Hepatocyte (in vitro differentiated cells): ENCODE data around the gene MXD3. TPM values are rescaled to one million over a fixed set of nuclear protein-coding genes. Genes with fewer than 3 reads are reported as not detected.

ENCODE experiments used
- DNase-seq: peaks from one replicate; pipeline ENCODE4 v3.0.0-alpha.2; 2016; ENCODE audit warnings: low spot score
- H2AFZ ChIP-seq: fragments of 200-600 bp; sonication (generic); 2 replicates; pipeline ENCODE4 v1.6.0; 2016; ENCODE audit warnings: antibody characterized with exemption, mild to moderate bottlenecking
- H3K27ac ChIP-seq: fragments of 200-600 bp; sonication (generic); 2 replicates; pipeline ENCODE4 v1.5.1; 2016; ENCODE audit warnings: mild to moderate bottlenecking
- H3K27me3 ChIP-seq: fragments of 200-600 bp; sonication (generic); 2 replicates; pipeline ENCODE4 v1.6.1; 2016
- H3K36me3 ChIP-seq: fragments of 200-600 bp; sonication (generic); replicated peaks from 2 replicates; pipeline ENCODE4 v1.5.1; 2016; ENCODE audit warnings: low read depth; ENCODE audit not compliant: insufficient read depth
- H3K4me1 ChIP-seq: fragments of 200-600 bp; sonication (generic); 2 replicates; pipeline ENCODE4 v1.5.1; 2016; ENCODE audit warnings: mild to moderate bottlenecking, moderate library complexity; ENCODE audit not compliant: insufficient read depth
- H3K4me2 ChIP-seq: fragments of 200-600 bp; sonication (generic); 2 replicates; pipeline ENCODE4 v1.6.0; 2016
- H3K4me3 ChIP-seq: fragments of 200-600 bp; sonication (generic); 2 replicates; pipeline ENCODE4 v1.5.1; 2016; ENCODE audit warnings: mild to moderate bottlenecking
- H3K79me2 ChIP-seq: fragments of 200-600 bp; sonication (generic); 2 replicates; pipeline ENCODE4 v1.6.0; 2017; ENCODE audit warnings: mild to moderate bottlenecking
- H3K9me2 ChIP-seq: fragments of 200-600 bp; sonication (generic); replicated peaks from 2 replicates; pipeline ENCODE4 v1.6.0; 2017; ENCODE audit warnings: mild to moderate bottlenecking; ENCODE audit not compliant: insufficient read depth
- H3K9me3 ChIP-seq: fragments of 200-600 bp; sonication (generic); 2 replicates; pipeline ENCODE4 v1.5.1; 2016; ENCODE audit warnings: low read depth, mild to moderate bottlenecking
- H4K20me1 ChIP-seq: fragments of 200-600 bp; sonication (generic); 2 replicates; pipeline ENCODE4 v1.6.0; 2016; ENCODE audit warnings: mild to moderate bottlenecking; ENCODE audit not compliant: insufficient read depth, poor library complexity, severe bottlenecking
- EZH2 ChIP-seq: fragments of 200-600 bp; sonication (generic); IDR thresholded peaks from 2 replicates; pipeline ENCODE4 v1.6.1; 2016; ENCODE audit warnings: antibody characterized with exemption, mild to moderate bottlenecking, borderline replicate concordance
- EZH2phosphoT487 ChIP-seq: fragments of 200-600 bp; sonication (generic); IDR thresholded peaks from one replicate; pipeline ENCODE4 v1.6.1; 2018; ENCODE audit warnings: antibody characterized with exemption, mild to moderate bottlenecking, low read depth, moderate library complexity; ENCODE audit not compliant: unreplicated experiment, severe bottlenecking
- WGBS: methylation state at CpG from one replicate; pipeline ENCODE4 v1.1.6; 2016; ENCODE audit warnings: low lambda C conversion rate; ENCODE audit errors: missing lambda C conversion rate; 5-methylcytosine and 5-hydroxymethylcytosine counted together
- polyA plus RNA-seq: library from polyadenylated mRNA; unstranded; fragments of >200 nt; fragmentation: Nextera tagmentation; extraction: Ambion mirVana; gene quantifications from 2 replicates; pipeline ENCODE4 v1.2.1, GENCODE V29; 2016
- total RNA-seq: library from RNA; depleted of rRNA; stranded (reverse); fragments of >200 nt; gene quantifications from 2 replicates; pipeline ENCODE4 v1.2.3, GENCODE V29; 2014
- TF ChIP-seq, protein P1 (sequence below): fragments of 200-600 bp; sonication (generic); IDR thresholded peaks from 2 replicates; pipeline ENCODE4 v1.5.1; 2016; ENCODE audit warnings: antibody characterized with exemption, mild to moderate bottlenecking; ENCODE audit not compliant: poor library complexity

The MXD3 gene
- total and polyA plus RNA-seq, 2 experiments from 2014 or later, result 11.9 to 22.3 TPM

- H2AFZ ChIP-seq, result no peak overlapping the region
- no peaks in the 10 kb centered on the region for H3K9me2 ChIP-seq
- no peak overlapping the region for H3K27ac ChIP-seq
- no peak for DNase-seq
- H3K4me1 ChIP-seq, result peaks cover 13% of the 10 kb centered on the region
- H3K27me3 ChIP-seq, result no peaks in the 10 kb centered on the region
- peaks cover under 1% of the 10 kb centered on the region for H3K79me2 ChIP-seq
- TF ChIP-seq, protein P1, sequence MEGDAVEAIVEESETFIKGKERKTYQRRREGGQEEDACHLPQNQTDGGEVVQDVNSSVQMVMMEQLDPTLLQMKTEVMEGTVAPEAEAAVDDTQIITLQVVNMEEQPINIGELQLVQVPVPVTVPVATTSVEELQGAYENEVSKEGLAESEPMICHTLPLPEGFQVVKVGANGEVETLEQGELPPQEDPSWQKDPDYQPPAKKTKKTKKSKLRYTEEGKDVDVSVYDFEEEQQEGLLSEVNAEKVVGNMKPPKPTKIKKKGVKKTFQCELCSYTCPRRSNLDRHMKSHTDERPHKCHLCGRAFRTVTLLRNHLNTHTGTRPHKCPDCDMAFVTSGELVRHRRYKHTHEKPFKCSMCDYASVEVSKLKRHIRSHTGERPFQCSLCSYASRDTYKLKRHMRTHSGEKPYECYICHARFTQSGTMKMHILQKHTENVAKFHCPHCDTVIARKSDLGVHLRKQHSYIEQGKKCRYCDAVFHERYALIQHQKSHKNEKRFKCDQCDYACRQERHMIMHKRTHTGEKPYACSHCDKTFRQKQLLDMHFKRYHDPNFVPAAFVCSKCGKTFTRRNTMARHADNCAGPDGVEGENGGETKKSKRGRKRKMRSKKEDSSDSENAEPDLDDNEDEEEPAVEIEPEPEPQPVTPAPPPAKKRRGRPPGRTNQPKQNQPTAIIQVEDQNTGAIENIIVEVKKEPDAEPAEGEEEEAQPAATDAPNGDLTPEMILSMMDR, result no peak
- 97% methylated on average over 3 of the region's 3 CpGs for WGBS
- H3K4me2 ChIP-seq, result no peak overlapping the region
- H3K9me3 ChIP-seq, result no peaks in the 10 kb centered on the region
- no peaks in the 10 kb centered on the region for H4K20me1 ChIP-seq
- no peaks in the 10 kb centered on the region for H3K36me3 ChIP-seq
- no peak overlapping the region for H3K4me3 ChIP-seq
Observed at GRCh38 chr5:177316005-177316404, 4.3 kb upstream of the MXD3 start.

- TF ChIP-seq, protein P1, result no peak
- no peak for TF ChIP-seq EZH2
- H3K79me2 ChIP-seq, result peaks cover 6% of the 10 kb centered on the region
- H3K27ac ChIP-seq, result no peak overlapping the region
- DNase-seq, result no peak
- no peaks in the 10 kb centered on the region for H3K36me3 ChIP-seq
- WGBS, result 94% methylated on average over 6 of the region's 7 CpGs
- peaks cover 18% of the 10 kb centered on the region for H3K4me1 ChIP-seq
- H3K4me2 ChIP-seq, result no peak overlapping the region
- no peak overlapping the region for H2AFZ ChIP-seq
- no peaks in the 10 kb centered on the region for H3K27me3 ChIP-seq
- no peaks in the 10 kb centered on the region for H3K9me3 ChIP-seq
- H4K20me1 ChIP-seq, result no peaks in the 10 kb centered on the region
- no peak overlapping the region for H3K4me3 ChIP-seq
- no peaks in the 10 kb centered on the region for H3K9me2 ChIP-seq
Observed at GRCh38 chr5:177315411-177315810, 3.7 kb upstream of the MXD3 start.

DNA sequence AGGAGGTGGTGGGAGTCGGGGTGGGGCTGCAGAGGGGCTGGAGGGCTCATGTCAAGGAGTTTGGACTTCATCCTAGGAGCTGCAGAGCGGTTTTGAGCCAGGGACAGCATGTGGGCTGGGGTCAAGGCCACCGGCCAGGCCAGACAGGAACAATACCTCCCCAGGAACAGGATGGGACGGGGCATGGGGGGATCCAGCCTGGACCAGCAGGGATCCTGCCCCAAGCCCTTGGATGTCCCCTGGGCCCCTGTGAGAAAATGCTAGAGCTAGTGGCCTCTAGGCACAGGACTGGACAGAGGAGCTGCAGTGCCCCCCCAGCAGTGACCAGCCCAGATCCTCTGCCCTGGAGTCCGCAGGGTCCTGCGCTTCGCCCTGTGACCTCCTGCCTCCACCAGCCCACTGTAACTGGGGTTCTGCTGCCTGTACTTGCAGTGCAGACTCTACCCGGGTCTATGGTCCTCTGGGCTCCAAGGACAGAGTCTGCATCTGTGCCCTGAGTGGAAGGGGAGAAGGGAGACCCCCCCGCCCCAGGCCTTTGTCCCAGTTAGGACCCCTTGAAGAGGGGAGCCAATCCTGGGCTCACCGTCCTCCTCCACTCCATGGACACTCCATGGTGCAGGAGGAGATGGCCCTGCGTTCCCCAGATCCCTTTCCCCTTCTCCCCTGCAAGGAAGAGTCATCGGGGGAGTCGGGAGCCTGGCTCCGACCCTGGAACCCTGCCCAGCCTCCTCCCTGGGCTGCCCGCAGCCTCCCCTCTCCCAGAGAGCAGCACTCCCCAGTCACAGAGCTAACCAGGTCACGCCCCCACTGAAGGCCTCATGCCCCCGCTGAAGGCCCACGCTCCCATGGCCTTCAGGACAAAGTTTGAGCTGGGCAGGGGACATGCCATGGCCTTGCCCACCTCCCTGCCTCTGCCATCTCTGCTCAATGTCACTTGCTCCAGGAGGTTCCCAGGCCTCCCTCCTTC lies 3.0 kb upstream of the MXD3 start:
- Histone ChIP-seq H3K36me3 (no peaks in the 10 kb centered on the region), H2AFZ (no peak overlapping the region), H3K9me2 (no peaks in the 10 kb centered on the region), H3K9me3 (no peaks in the 10 kb centered on the region), H3K4me2 (no peak overlapping the region), H4K20me1 (no peaks in the 10 kb centered on the region), H3K4me3 (no peak overlapping the region), H3K27me3 (no peaks in the 10 kb centered on the region), H3K27ac (no peak overlapping the region), H3K79me2 (peaks cover 12% of the 10 kb centered on the region), H3K4me1 (peaks cover 18% of the 10 kb centered on the region)
- TF ChIP-seq EZH2phosphoT487 (no peak), EZH2 (no peak)
- TF ChIP-seq, protein P1, result no peak
- 94% methylated on average over 13 of the region's 18 CpGs for WGBS
- DNase-seq, result no peak
